Cerebellar nuclear complex (tissue), 1 donor: Measurements from ENCODE around the gene RIPOR3.
"Not testable (repeated sequence)": the region's sequence is repeated elsewhere in the genome, so short reads cannot be mapped to it uniquely, and the experiment has no call there.

Experiments used
- DNase-seq, 2 experiments: peaks; one replicate each; lab custom pipeline; 2025; lab: John Stamatoyannopoulos, UW

The RIPOR3 gene

GRCh38 chr20:50704971-50705370 is 13.6 kb upstream of the RIPOR3 start:
- no peak for DNase-seq

- DNase-seq: no peak
Measured at GRCh38 chr20:50704514-50704913, 13.2 kb upstream of the RIPOR3 start.

- DNase-seq: not testable (repeated sequence)
Measured at GRCh38 chr20:50703651-50704438, 12.5 kb upstream of the RIPOR3 start.

DNA sequence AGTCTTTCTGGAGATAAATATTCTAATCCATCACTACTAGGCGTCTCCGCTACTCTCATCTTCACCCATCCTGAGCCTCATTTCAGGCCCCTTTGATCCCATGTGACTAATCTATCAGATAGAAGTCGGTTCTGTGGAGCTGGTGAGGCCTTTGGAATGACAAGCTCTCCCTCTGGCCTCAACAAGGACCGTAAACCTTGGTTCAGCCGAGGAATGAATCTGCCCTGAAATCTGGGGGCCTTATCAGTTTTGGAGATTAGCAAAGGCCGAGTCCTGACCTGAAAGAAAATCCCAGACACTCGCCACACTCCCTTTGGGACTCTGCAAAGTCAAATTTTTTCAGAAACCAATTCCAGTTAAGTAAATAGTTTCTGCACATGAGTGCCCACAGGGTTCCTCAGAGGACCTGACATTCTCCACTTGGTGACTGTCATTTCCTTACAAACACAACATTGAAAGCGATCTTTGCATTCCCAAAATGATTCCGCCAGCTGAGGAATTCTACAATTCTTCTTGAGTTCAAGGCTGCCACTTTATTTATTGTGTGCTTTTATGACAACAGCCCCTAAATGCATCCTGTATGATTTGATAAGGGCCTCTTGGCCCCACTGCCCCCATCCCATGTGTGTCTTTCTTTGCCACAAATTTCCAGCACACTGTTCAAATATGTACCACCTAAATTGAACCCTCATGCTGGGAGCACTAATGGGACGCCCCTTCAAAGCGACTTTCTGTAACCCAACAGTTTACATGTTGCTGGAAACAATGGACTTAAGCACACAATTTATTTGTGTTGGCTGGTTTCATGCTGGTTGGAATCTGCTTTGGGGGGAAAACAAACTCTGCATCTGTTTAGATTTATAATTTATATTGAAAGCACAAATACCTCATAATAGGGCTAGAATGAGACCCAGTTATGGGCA is 10.0 kb upstream of the RIPOR3 start:
- no peak for DNase-seq

DNA sequence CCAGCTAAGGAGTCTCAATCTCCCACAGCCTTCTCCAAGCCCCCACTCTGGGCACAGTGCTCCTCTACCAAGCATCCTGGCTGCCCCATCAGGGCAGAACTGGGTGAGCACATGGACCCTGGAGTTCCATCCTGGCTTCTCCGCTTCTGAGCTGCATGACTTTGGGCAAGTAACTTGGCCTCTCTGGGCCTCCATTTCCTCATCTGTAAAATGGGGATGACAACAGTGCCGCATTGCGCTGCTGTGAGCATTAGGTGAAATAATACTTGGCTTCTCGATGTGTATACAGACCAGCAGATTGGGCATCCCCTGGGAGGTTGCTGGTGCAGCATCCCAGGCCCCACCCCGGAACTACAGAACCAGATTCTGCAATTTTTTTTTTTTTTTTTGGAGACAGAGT is 8.3 kb upstream of the RIPOR3 start:
- DNase-seq: no peak

DNA sequence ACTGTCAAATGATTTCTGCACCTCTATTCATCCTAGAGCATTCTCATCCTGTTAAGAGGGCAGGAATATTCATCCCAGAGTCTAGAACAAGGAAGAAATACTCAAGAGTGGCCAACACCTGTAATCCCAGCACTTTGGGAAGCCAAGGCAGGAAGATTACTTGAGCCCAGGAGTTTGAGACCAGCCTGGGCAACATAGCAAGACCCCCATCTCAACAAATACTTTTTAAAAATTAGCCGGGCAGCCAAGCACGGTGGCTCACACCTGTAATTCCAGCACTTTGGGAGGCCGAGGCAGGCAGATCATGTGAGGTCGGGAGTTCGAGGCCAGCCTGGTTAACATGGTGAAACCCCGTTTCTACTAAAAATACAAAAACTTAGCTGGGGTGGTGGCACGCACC is 6.9 kb upstream of the RIPOR3 start:
- not testable (repeated sequence) for DNase-seq

DNA sequence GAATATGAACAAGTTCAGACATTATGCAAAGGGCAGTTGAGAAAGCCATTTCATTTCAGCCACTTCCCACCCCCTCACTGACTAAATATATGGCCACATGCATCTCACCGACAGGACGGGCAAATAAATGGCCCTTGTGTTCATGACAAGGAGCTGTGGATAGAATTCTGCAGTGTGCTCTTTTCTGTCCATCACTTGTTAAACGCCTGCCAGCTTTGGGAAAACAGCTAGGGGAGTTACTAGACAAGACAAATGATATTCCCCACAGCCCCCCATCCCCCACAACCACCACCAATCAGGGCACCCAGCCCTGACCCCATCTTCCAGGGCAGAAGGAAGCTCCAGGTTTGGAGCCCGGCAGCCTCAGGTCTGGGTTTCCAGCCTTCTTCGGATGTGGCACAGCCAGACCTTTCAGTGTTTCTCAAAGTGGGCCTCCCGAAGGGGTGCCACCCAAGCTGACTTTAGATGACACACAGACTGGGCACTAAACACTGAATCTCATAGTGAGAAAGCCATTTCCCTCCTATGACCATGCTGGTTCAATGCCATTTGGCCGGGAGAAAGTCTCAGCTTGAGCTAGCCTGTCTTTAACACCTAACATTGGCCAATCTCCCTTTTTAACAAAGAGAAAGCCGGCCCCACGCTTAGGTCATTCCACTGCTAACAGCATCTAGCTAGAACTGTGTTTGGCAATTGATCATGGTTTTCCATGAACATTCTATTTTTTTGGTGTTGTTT is 4.0 kb upstream of the RIPOR3 start:
- no peak for DNase-seq

DNA sequence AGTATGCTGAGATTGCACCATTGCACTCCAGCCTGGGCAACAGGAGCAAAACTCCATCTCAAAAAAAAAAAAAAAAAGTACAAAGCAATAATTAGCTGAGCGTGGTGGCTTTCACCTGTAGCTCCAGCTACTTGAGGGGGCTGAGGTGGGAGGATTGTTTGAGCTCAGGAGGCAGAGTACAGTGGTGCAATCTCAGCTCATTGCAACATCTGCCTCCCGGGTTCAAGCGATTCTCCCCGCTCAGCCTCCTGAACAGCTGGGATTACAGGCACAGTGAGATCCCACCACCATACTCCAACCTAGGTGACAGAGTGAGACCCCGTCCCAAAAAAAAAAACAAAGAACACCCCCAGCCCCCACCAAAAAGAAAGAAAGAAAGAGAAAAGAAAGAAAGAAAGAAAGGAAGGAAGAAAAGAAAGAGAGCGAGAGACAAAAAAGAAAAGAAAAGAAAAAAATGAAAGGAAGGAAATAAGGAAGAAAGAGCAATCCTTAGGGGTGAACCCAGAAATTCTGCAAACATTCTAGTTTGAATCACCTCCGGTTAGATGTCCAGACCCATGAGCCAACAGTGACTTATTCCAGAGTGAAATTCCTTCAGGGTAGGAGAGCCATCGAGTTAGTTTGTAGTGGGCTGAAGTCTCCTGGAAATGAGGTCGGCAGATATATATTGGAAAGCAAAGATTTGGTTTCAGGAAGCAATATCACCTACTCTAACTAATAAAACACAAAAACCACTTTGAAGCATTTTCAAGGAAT is 3.2 kb upstream of the RIPOR3 start:
- DNase-seq: no peak

GRCh38 chr20:50693001-50693400 is 1.7 kb upstream of the RIPOR3 start:
- no peak for DNase-seq

DNA sequence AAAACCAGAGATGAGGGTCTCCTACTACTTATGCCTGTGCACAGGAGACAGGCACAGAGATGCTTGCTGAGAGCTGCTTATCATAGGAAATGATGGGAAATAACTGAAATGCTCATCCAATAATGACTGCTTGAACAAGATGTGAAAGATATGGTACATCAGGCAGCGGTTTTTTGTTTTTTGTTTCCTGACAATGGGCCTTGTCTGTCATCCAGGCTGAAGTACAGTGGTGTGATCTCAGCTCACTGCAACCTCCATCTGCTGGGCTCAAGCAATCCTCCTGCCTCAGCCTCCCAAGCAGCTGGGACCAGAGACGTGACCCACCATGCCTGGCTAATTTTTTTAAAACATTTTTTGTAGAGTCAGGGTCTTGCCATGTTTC is 1.2 kb upstream of the RIPOR3 start:
- DNase-seq: no peak

GRCh38 chr20:50691573-50692551 is 520 bp upstream of the RIPOR3 start:
- no peak for DNase-seq

GRCh38 chr20:50689864-50690649 is 1.3 kb downstream of the RIPOR3 start:
- no peak for DNase-seq

GRCh38 chr20:50688256-50688975 is 2.9 kb downstream of the RIPOR3 start:
- no peak for DNase-seq

DNA sequence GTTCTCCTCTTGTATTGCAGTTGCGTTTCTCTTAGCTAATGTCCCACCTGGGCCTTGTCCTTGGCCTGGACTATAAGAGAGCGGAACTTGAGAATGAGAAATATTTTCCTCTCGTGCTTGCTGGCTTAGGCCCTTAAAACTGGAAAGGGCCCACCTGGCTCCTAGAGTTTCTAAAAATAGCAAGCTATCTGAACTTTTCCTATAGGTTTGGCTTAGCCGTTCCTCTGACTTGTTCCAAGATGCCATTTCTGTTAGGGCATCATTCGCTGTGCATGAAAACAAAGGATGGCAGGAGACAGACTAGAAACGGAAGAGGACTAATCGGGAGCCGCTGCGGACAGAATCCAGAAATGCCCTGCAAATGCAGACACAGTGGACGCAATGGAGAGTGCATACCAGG is 4.5 kb downstream of the RIPOR3 start:
- DNase-seq: no peak

GRCh38 chr20:50683570-50683969 is 7.8 kb downstream of the RIPOR3 start:
- no peak for DNase-seq

- DNase-seq: no peak
Measured at GRCh38 chr20:50682947-50683530, 8.3 kb downstream of the RIPOR3 start.

DNA sequence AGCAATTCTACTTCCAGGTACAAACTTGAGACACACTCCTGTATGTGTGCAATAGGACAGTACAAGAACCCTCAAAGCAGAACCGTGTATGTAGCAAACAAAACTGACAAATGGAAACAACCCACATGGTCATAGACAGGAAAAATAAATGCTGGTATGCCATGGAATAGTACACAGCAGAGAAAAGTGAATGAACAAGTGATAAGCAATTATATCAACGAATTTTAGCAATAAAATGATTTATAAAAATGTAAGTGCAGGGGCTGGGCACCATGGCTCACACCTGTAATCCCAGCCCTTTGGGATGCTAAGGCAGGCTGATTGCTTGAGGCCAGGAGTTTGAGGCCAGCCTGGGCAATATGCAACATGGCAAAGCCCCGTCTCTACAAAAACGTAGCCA is 9.3 kb downstream of the RIPOR3 start:
- no peak for DNase-seq

DNA sequence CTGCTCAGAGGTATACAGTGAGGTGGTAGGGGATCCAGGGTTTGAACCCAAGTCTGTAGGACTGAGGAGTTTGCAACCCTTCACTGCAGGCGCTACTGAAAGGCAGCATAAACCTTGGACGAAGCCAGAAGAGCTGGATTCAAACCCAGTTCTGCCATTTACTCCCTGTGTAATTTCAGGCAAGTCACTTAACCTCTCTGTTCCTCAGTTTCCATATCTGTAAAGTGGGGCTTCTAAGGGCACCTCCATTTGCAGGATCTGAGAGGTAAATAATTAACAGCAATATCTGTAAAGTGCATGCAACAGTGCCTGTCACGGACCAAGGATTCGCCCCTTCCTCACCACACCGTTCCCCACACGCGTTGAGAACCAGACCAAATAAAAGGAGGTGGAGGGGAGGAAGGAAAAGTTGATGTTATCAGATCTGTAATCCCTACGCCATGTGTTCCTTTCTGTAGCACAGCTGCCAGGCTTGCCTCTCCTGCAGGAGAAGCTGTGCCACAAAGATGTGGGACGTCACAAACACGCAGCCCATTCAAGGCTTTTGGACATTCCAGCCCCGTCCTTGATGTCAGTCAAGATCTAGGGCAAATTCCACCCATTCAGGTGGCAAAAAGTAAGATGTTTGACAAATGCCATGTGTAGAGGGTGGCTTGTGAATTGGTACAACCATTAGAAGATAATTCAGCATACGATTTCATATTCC is 9.8 kb downstream of the RIPOR3 start:
- no peak for DNase-seq
